WTC11 (cell line): ENCODE results near the gene RAMP3. TPM values are rescaled to one million over a fixed set of nuclear protein-coding genes. Genes with fewer than 3 reads are reported as not detected.

Source experiments
- ATAC-seq: fragments of 200-7000 bp; cut with Tn5 transposase; 2 replicates; pipeline ENCODE4 v1.10.0; 2021; ENCODE audit warnings: mild to moderate bottlenecking, moderate library complexity
- CTCF ChIA-PET: fragments of 300-600 bp; sonication (Branson Sonifier 250); formaldehyde crosslinking; loops from one replicate; lab custom pipeline; 2021; ENCODE audit warnings: antibody characterized with exemption; lab: Charles Lee
- POLR2A ChIA-PET: fragments of 350-600 bp; sonication (Branson Sonifier 250); formaldehyde crosslinking; loops from one replicate; lab custom pipeline; 2021; ENCODE audit warnings: antibody characterized with exemption; lab: Charles Lee
- DNase-seq: peaks from one replicate; pipeline ENCODE4 v3.0.0; 2021; ENCODE audit warnings: low spot score
- H3K27ac Mint-ChIP-seq: 2 replicates; pipeline ENCODE4 v1.8.0; 2021; ENCODE audit warnings: mixed read lengths
- H3K27me3 Mint-ChIP-seq: 2 replicates; pipeline ENCODE4 v1.8.0; 2021; ENCODE audit warnings: low read depth, mild to moderate bottlenecking, moderate library complexity, mixed read lengths
- H3K36me3 Mint-ChIP-seq: 2 replicates; pipeline ENCODE4 v1.8.0; 2021; ENCODE audit warnings: mixed read lengths
- H3K4me1 Mint-ChIP-seq: 2 replicates; pipeline ENCODE4 v1.8.0; 2022; ENCODE audit warnings: mixed read lengths
- H3K4me3 Mint-ChIP-seq: 2 replicates; pipeline ENCODE4 v1.8.0; 2021; ENCODE audit warnings: mild to moderate bottlenecking, moderate library complexity, mixed read lengths
- H3K9me3 Mint-ChIP-seq: 2 replicates; pipeline ENCODE4 v1.8.0; 2021; ENCODE audit warnings: mixed read lengths
- FOXP1 ChIP-seq: sonication (generic); formaldehyde crosslinking; IDR thresholded peaks from 2 replicates; pipeline ENCODE4 v1.8.0; 2022; ENCODE audit warnings: missing genetic modification reagents, mild to moderate bottlenecking, moderate library complexity, borderline replicate concordance
- GRHL2 ChIP-seq: fragments of 250-450 bp; sonication (Bioruptor Pico); IDR thresholded peaks from 2 replicates; pipeline ENCODE4 v1.8.0; 2022; ENCODE audit warnings: mild to moderate bottlenecking, moderate library complexity; ENCODE audit not compliant: insufficient replicate concordance, severe bottlenecking
- GTF2I ChIP-seq: fragments of 250-450 bp; sonication (Bioruptor Pico); conservative IDR thresholded peaks from 2 replicates; pipeline ENCODE4 v1.4.0; 2021; ENCODE audit warnings: mild to moderate bottlenecking
- IRF2 ChIP-seq: sonication (generic); formaldehyde crosslinking; IDR thresholded peaks from 2 replicates; pipeline ENCODE4 v1.8.0; 2022; ENCODE audit warnings: low read depth, missing genetic modification reagents, borderline replicate concordance
- JAZF1 ChIP-seq: fragments of 250-450 bp; sonication (Bioruptor Pico); IDR thresholded peaks from 2 replicates; pipeline ENCODE4 v1.9.0; 2021; ENCODE audit warnings: moderate library complexity, mild to moderate bottlenecking, inconsistent platforms
- KAT7 ChIP-seq: sonication (generic); formaldehyde crosslinking; IDR thresholded peaks from 2 replicates; pipeline ENCODE4 v1.8.1; 2023; ENCODE audit warnings: missing genetic modification reagents, mild to moderate bottlenecking, borderline replicate concordance
- RORB ChIP-seq: fragments of 250-450 bp; sonication (Bioruptor Pico); IDR thresholded peaks from 2 replicates; pipeline ENCODE4 v1.9.0; 2021; ENCODE audit warnings: mild to moderate bottlenecking
- TP53 ChIP-seq: sonication (generic); formaldehyde crosslinking; IDR thresholded peaks from 2 replicates; pipeline ENCODE4 v1.8.1; 2023; ENCODE audit warnings: mild to moderate bottlenecking, missing genetic modification reagents
- ZNF219 ChIP-seq: sonication (generic); formaldehyde crosslinking; IDR thresholded peaks from 2 replicates; pipeline ENCODE4 v1.8.0; 2023; ENCODE audit warnings: missing genetic modification reagents, mild to moderate bottlenecking, borderline replicate concordance
- ZNF423 ChIP-seq: fragments of 250-450 bp; sonication (Bioruptor Pico); IDR thresholded peaks from 2 replicates; pipeline ENCODE4 v2.1.2; 2022; ENCODE audit warnings: mild to moderate bottlenecking, moderate library complexity
- total RNA-seq: library from RNA; stranded (reverse); gene quantifications from 3 replicates; pipeline ENCODE4 v1.2.3, GENCODE V29; 2021
- TF ChIP-seq, protein P1 (sequence below): sonication (generic); formaldehyde crosslinking; IDR thresholded peaks from 2 replicates; pipeline ENCODE4 v1.8.1; 2023; ENCODE audit warnings: mild to moderate bottlenecking, missing genetic modification reagents, moderate library complexity
- TF ChIP-seq, protein P2 (sequence below): sonication (generic); formaldehyde crosslinking; IDR thresholded peaks from 2 replicates; pipeline ENCODE4 v1.8.0; 2022; ENCODE audit warnings: mild to moderate bottlenecking, missing genetic modification reagents
- TF ChIP-seq, protein P3 (sequence below): sonication (generic); formaldehyde crosslinking; IDR thresholded peaks from 2 replicates; pipeline ENCODE4 v1.8.0; 2023; ENCODE audit warnings: mild to moderate bottlenecking, missing genetic modification reagents
- TF ChIP-seq, protein P4 (sequence below): fragments of 250-450 bp; sonication (Bioruptor Pico); IDR thresholded peaks from 2 replicates; pipeline ENCODE4 v1.9.0; 2021; ENCODE audit warnings: mild to moderate bottlenecking, borderline replicate concordance
- TF ChIP-seq, protein P5 (sequence below): sonication (generic); formaldehyde crosslinking; IDR thresholded peaks from 2 replicates; pipeline ENCODE4 v1.8.0; 2022; ENCODE audit warnings: mild to moderate bottlenecking, missing genetic modification reagents

Gene RAMP3
- total RNA-seq, 1 experiment from 2014 or later: 0.85 TPM

DNA sequence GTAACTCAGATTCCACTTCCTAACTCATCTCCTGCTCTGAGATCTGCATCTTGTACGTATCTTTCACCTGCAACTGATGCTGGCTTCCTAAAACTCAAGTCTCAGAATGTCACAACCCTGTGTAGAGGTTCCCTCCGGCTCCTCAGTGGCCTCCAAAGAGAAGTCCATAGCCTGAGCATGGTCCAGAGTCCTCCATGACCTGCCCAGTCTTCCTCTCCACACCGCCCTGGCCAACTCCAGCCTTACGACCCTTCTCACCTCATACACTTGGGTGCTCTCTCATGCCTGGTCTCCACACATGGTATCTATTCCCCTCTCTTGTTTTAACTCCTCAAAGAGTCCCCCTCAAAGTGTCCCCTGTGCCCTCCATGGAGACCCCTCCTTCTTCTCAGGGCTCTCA is 41.9 kb downstream of the RAMP3 start (continued):
- no peak for TF ChIP-seq GRHL2 (CRISPR knock-in tag)
- TF ChIP-seq, protein P1, sequence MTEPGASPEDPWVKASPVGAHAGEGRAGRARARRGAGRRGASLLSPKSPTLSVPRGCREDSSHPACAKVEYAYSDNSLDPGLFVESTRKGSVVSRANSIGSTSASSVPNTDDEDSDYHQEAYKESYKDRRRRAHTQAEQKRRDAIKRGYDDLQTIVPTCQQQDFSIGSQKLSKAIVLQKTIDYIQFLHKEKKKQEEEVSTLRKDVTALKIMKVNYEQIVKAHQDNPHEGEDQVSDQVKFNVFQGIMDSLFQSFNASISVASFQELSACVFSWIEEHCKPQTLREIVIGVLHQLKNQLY (CRISPR knock-in tag): no peak
- TF ChIP-seq JAZF1: no peak
- TF ChIP-seq GTF2I (CRISPR knock-in tag): no peak
- TF ChIP-seq, protein P2, sequence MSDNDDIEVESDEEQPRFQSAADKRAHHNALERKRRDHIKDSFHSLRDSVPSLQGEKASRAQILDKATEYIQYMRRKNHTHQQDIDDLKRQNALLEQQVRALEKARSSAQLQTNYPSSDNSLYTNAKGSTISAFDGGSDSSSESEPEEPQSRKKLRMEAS: no peak
- no peak for TF ChIP-seq ZNF219 (CRISPR knock-in tag)
- TF ChIP-seq, protein P3, sequence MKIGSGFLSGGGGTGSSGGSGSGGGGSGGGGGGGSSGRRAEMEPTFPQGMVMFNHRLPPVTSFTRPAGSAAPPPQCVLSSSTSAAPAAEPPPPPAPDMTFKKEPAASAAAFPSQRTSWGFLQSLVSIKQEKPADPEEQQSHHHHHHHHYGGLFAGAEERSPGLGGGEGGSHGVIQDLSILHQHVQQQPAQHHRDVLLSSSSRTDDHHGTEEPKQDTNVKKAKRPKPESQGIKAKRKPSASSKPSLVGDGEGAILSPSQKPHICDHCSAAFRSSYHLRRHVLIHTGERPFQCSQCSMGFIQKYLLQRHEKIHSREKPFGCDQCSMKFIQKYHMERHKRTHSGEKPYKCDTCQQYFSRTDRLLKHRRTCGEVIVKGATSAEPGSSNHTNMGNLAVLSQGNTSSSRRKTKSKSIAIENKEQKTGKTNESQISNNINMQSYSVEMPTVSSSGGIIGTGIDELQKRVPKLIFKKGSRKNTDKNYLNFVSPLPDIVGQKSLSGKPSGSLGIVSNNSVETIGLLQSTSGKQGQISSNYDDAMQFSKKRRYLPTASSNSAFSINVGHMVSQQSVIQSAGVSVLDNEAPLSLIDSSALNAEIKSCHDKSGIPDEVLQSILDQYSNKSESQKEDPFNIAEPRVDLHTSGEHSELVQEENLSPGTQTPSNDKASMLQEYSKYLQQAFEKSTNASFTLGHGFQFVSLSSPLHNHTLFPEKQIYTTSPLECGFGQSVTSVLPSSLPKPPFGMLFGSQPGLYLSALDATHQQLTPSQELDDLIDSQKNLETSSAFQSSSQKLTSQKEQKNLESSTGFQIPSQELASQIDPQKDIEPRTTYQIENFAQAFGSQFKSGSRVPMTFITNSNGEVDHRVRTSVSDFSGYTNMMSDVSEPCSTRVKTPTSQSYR (CRISPR knock-in tag): no peak
- TF ChIP-seq IRF2 (CRISPR knock-in tag): no peak
- TF ChIP-seq KAT7 (CRISPR knock-in tag): no peak

DNA sequence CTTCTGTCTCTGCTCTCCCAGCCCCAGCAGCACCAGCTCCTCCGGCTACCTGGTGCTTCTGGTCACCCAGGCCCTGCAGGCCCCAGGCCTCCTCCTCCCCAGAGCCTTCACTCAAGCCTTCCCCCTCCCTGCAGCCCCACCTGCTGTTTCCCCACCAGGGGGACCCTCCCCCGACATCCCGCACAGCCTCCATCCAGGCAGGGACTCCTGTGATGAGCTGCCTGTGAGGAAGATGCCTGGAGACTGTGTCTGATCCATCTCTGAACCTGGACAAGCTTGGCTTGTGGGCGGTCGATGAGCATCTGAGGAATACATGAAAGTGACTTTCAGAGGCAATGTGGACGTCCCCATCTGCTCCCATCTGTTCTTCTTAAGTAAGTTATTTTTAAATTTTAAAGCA is 45.0 kb downstream of the RAMP3 start:
- TF ChIP-seq, protein P4, sequence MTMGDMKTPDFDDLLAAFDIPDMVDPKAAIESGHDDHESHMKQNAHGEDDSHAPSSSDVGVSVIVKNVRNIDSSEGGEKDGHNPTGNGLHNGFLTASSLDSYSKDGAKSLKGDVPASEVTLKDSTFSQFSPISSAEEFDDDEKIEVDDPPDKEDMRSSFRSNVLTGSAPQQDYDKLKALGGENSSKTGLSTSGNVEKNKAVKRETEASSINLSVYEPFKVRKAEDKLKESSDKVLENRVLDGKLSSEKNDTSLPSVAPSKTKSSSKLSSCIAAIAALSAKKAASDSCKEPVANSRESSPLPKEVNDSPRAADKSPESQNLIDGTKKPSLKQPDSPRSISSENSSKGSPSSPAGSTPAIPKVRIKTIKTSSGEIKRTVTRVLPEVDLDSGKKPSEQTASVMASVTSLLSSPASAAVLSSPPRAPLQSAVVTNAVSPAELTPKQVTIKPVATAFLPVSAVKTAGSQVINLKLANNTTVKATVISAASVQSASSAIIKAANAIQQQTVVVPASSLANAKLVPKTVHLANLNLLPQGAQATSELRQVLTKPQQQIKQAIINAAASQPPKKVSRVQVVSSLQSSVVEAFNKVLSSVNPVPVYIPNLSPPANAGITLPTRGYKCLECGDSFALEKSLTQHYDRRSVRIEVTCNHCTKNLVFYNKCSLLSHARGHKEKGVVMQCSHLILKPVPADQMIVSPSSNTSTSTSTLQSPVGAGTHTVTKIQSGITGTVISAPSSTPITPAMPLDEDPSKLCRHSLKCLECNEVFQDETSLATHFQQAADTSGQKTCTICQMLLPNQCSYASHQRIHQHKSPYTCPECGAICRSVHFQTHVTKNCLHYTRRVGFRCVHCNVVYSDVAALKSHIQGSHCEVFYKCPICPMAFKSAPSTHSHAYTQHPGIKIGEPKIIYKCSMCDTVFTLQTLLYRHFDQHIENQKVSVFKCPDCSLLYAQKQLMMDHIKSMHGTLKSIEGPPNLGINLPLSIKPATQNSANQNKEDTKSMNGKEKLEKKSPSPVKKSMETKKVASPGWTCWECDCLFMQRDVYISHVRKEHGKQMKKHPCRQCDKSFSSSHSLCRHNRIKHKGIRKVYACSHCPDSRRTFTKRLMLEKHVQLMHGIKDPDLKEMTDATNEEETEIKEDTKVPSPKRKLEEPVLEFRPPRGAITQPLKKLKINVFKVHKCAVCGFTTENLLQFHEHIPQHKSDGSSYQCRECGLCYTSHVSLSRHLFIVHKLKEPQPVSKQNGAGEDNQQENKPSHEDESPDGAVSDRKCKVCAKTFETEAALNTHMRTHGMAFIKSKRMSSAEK (CRISPR knock-in tag): no peak
- TF ChIP-seq FOXP1 (no peak), ZNF423 (CRISPR knock-in tag) (0 out of 2 replicates have a peak, but pooled peaks have one; percentile 11), GRHL2 (CRISPR knock-in tag) (no peak), TP53 (no peak), RORB (CRISPR knock-in tag) (no peak)
- TF ChIP-seq, protein P5, sequence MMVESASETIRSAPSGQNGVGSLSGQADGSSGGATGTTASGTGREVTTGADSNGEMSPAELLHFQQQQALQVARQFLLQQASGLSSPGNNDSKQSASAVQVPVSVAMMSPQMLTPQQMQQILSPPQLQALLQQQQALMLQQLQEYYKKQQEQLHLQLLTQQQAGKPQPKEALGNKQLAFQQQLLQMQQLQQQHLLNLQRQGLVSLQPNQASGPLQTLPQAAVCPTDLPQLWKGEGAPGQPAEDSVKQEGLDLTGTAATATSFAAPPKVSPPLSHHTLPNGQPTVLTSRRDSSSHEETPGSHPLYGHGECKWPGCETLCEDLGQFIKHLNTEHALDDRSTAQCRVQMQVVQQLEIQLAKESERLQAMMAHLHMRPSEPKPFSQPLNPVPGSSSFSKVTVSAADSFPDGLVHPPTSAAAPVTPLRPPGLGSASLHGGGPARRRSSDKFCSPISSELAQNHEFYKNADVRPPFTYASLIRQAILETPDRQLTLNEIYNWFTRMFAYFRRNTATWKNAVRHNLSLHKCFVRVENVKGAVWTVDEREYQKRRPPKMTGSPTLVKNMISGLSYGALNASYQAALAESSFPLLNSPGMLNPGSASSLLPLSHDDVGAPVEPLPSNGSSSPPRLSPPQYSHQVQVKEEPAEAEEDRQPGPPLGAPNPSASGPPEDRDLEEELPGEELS: no peak
- no peak overlapping the region for H3K27ac Mint-ChIP-seq
- peaks cover 2% of the 10 kb centered on the region; the same call in 1 of the 2 replicates for H3K4me1 Mint-ChIP-seq
- ATAC-seq (peak; percentile 43; the same call in 1 of the 2 replicates), DNase-seq (no peak)
- CTCF ChIA-PET: interaction anchor here (1.2 to 1.8 kb wide), 4 partner anchors 13 to 460 kb away, joined by 3 to 5 read pairs (median 4); partner anchors contain the start of gene RAMP3
- no peaks in the 10 kb centered on the region for H3K36me3 Mint-ChIP-seq
- H3K27me3 Mint-ChIP-seq: 0 out of 2 replicates have a peak, but pooled peaks cover 4% of the 10 kb centered on the region
- peaks cover 5% of the 10 kb centered on the region; the same call in 1 of the 2 replicates for H3K9me3 Mint-ChIP-seq
- POLR2A ChIA-PET: interaction anchor here (0.8 kb wide), 1 partner anchor 113 kb away, joined by 3 read pairs; no protein-coding TSS in a partner anchor
- H3K4me3 Mint-ChIP-seq: no peak overlapping the region
